Urothelium cell line (cell line): ENCODE data around the gene SLC25A22.
A peak's percentile ranks its signal among the peaks of the same experiment; 100 is the strongest.

Experiments
- DNase-seq: peaks from one replicate; pipeline ENCODE4 v3.0.0; 2011; ENCODE audit warnings: low spot score, mixed read lengths
- FAIRE-seq: peaks from 2 replicates; lab custom pipeline; 2011; peaks lifted over from hg19 to GRCh38; lab: Jason Lieb, UNC

Gene SLC25A22

GRCh38 chr11:808427-809286 lies 10.6 kb upstream of the SLC25A22 start:
- DNase-seq, result no peak
- no peak for FAIRE-seq

- DNase-seq (no peak), FAIRE-seq (no peak)
Observed at GRCh38 chr11:804599-804964, 6.5 kb upstream of the SLC25A22 start.

- FAIRE-seq, result no peak
- peak; percentile 11 for DNase-seq
Observed at GRCh38 chr11:803770-804598, 5.9 kb upstream of the SLC25A22 start.

GRCh38 chr11:803467-803742 lies 5.3 kb upstream of the SLC25A22 start:
- FAIRE-seq, result no peak

GRCh38 chr11:802693-803466 lies 4.8 kb upstream of the SLC25A22 start:
- FAIRE-seq, result no peak

More at GRCh38 chr11:803467-803742, 5.3 kb upstream of the SLC25A22 start:
- no peak for DNase-seq

GRCh38 chr11:802018-802617 lies 4.0 kb upstream of the SLC25A22 start:
- FAIRE-seq, result no peak
- no peak for DNase-seq

More at GRCh38 chr11:802693-803466, 4.8 kb upstream of the SLC25A22 start:
- DNase-seq, result no peak

GRCh38 chr11:801097-801780 lies 3.2 kb upstream of the SLC25A22 start:
- DNase-seq (no peak), FAIRE-seq (no peak)

- FAIRE-seq, result no peak
- no peak for DNase-seq
Observed at GRCh38 chr11:800473-800872, 2.4 kb upstream of the SLC25A22 start.

GRCh38 chr11:799641-800316 lies 1.7 kb upstream of the SLC25A22 start:
- FAIRE-seq, result no peak
- DNase-seq, result no peak

GRCh38 chr11:797296-798092 lies 587 bp downstream of the SLC25A22 start:
- DNase-seq, result peak; percentile 71
- FAIRE-seq, result no peak

- FAIRE-seq, result no peak
- no peak for DNase-seq
Observed at GRCh38 chr11:796565-797295, 1.4 kb downstream of the SLC25A22 start.

- DNase-seq, result peak; percentile 75
- no peak for FAIRE-seq
Observed at GRCh38 chr11:795634-796564, 2.2 kb downstream of the SLC25A22 start.

GRCh38 chr11:794766-795633 lies 3.1 kb downstream of the SLC25A22 start:
- FAIRE-seq (no peak), DNase-seq (peak; percentile 32)

GRCh38 chr11:794013-794765 lies 3.9 kb downstream of the SLC25A22 start:
- no peak for FAIRE-seq
- DNase-seq, result no peak

- FAIRE-seq (no peak), DNase-seq (no peak)
Observed at GRCh38 chr11:793556-793955, 4.5 kb downstream of the SLC25A22 start.

- no peak for DNase-seq
- no peak for FAIRE-seq
Observed at GRCh38 chr11:792873-793272, 5.2 kb downstream of the SLC25A22 start.
